SIG-M5 treated with dmso at 0.1 percent for 504 hours (cell line): ENCODE measurements around the gene RIN1.
A peak's percentile ranks its signal among the peaks of the same experiment; 100 is the strongest.
"Not testable (repeated sequence)": the region's sequence is repeated elsewhere in the genome, so short reads cannot be mapped to it uniquely, and the experiment has no call there.

Source experiments
- DNase-seq: peaks from one replicate; lab custom pipeline; 2025; ENCODE audit not compliant: unreplicated experiment; lab: John Stamatoyannopoulos, UW

The RIN1 gene

DNA sequence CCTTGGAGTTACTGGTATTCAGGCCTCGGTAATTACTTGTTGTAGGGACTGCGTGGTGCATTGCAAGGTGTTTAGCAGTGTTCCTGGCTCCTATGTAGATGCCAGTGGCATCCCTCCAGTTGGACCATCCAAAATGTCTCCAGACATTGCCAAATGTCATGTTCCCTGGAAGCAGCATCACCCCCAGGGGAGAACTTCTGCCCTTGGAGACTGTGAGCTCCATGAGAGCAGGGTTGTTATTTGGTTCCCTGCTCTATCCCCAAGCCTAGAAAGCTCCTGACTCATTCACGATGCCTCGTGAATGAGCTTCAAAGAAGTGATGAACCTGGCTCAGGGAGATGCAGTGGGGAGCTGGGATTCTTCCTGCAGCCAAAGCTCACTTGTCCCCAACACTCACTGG, 14.6 kb downstream of the RIN1 start:
- no peak for DNase-seq

DNA sequence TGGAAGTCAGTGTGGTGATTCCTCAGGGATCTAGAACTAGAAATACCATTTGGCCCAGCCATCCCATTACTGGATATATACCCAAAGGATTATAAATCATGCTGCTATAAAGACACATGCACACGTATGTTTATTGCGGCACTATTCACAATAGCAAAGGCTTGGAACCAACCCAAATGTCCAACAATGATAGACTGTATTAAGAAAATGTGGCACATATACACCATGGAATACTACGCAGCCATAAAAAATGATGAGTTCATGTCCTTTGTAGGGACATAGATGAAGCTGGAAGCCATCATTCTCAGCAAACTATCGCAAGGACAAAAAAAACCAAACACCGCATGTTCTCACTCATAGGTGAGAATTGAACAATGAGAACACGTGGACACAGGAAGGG, 15.5 kb downstream of the RIN1 start:
- not testable (repeated sequence) for DNase-seq

DNA sequence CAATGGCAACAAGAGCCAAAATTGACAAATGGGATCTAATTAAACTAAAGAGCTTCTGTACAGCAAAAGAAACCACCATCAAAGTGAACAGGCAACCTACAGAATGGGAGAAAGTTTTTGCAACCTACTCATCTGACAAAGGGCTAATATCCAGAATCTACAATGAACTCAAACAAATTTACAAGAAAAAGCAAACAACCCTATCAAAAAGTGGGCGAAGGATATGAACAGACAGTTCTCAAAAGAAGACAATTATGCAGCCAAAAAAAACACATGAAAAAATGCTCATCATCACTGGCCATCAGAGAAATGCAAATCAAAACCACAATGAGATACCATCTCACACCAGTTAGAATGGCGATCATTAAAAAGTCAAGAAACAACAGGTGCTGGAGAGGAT, 15.9 kb downstream of the RIN1 start:
- DNase-seq: not testable (repeated sequence)

DNA sequence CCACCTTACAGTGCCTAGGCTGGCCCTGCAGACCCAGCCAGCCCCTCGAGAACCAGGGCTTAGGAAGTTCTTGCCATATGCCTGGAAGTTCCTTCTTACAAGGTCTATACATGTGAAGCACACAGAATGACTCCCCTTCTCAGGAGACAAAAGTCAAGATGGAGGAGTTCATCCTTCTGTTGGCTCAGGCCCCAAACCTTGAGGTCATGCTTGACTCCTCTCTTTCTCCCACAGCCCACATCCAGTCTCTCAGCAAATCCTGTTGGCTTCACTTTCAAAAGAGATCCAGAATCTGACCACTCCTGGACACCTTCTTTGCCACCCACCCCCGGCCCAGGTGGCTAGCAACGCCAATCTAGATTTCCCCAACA, 17.6 kb downstream of the RIN1 start:
- no peak for DNase-seq

DNA sequence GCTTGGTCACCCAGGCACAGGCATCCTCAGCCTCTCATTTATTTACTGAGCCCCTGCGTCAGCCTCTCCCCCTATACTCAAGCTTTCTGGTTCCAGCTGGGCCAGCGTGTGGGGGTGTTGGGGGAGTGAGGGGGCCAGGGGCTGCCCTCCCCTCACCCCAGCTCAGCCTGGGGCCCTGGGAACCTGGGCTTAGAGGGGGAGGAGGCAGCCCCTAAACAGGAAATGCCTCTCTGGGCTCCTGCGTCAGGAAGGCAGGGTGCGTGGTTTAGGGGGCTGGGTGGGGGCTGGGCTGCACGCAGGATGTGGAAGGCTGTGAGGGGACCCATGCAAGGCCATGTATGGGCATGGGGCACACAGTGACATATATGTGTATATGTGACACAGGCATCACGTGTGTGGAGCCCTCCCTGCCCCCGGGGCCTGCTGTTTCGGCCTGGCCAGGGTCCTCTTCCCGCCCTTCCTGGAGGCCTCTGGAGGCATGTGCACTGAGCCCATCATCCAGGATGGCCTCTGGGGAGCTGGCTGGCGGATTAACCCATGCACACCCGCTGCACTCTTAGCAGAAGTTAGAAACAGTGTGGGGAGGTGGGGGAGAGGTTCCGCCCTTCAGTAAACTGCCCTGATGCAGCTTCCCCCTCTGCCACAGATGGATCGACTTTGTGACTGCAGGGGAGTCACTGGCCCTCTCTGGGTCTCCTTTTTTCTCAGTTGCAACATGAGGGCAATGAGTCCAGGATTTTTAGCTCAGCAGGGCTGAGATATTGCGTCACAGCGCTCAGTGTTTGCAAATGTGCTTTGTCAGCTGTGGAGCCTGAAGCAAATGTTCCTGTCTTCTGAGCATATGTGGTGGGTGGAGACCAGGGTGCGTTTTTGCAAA, 18.3 kb downstream of the RIN1 start:
- peak; percentile 96 for DNase-seq

DNA sequence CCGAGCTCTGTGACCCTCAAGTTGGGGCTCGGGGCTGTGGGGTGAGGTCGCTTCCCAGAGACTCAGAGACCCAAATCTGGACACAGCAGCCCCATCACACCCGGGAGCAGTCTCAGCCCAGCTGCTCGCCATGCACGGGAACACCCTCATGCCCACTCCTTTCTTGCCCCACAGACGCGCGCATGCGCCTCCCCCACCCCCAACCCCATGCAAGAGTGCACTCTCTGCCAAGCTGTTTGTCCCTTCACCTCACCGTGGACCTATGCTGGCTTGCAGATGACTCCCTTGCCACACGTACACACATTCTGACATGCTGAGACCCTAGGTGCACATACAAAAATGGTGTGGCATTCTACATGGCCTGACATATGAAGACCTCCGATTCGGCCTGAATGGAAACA, 18.9 kb downstream of the RIN1 start:
- DNase-seq: no peak

DNA sequence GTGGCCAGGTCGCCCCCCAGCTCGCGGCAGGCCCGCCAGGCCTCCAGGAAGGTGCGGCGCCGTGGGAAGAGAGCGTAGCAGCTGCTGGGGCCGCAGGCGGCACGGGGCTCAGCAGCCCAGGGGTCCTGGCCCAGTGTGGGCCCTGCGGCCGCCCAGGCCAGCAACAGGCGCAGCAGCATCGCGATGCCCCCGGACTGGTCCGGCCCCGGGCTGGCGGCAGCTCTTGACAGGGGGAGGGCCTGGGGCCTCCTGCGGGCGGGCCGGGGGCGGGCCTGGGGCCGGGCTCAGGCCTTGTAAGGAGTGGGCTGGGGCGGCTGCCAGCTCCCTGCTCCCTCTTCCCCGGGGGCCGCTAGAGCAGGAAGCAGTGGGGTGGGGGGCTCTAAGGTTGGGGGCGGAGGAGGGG, 19.4 kb downstream of the RIN1 start, which contains the start of gene CD248:
CD248 (minus strand) TSS at position 196 of the 403 bp plus-strand sequence; CDS start at position 179, 17 bp downstream.
- DNase-seq: no peak

DNA sequence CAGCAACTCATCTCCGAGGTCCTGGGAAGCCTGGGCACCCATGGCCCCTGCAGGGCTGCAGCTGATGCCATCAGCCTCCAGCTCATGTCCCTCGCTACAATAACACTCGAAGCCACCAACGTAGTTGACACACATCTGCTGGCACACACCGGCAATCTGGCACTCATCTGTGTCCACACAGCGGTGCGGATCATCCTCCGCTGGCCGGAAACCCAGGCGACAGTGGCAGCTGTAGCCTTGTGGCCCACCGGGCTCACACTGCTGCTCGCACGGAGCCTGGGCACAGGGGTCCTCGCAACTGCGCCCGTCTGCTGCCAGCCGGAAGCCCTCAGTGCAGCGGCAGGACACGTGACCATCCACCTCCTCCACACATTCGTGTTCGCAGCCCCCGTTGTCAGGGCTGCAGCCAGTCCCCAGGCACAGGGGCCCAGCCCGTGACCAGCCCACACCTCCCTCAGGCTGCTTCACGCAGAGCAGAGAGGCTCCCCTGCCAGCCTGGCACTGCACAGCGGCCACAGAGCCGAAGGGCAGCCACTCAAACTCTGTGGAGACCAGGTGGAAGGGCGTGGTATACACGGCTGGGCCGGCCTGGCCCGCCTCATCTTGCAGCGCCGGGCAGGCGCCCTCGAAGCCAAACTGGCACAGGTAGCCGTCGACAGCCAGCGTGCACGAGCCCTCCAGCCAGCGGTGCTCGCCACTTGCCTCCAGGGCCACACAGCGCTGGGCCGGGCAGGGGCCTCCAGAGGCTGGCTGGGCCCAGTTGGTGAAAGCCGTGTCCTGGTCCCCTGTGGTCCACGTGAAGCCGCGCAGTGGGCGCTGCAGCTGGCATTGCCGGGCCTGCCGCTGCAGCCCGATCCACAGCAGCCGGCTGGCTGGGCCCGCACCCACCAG, 20.1 kb downstream of the RIN1 start:
- no peak for DNase-seq

DNA sequence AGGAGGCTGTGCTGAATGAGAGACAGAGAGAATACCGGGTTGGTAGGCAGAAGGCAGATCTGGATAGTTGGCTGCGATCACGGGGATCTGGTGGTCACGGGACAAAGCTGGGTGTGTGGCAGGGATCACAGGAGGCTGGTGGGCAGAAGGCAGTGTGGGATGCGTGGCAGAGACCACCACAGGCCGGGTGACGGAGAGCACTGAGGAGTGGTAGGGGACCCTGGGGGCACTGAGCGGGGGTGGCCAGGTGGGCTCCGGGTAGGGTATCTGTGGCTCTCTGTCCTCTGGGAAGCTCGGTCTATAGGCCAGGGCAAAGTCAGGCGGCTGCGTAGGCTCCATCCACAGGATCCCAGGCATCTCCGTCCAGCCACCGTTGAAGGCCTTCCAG, 20.7 kb downstream of the RIN1 start:
- no peak for DNase-seq

DNA sequence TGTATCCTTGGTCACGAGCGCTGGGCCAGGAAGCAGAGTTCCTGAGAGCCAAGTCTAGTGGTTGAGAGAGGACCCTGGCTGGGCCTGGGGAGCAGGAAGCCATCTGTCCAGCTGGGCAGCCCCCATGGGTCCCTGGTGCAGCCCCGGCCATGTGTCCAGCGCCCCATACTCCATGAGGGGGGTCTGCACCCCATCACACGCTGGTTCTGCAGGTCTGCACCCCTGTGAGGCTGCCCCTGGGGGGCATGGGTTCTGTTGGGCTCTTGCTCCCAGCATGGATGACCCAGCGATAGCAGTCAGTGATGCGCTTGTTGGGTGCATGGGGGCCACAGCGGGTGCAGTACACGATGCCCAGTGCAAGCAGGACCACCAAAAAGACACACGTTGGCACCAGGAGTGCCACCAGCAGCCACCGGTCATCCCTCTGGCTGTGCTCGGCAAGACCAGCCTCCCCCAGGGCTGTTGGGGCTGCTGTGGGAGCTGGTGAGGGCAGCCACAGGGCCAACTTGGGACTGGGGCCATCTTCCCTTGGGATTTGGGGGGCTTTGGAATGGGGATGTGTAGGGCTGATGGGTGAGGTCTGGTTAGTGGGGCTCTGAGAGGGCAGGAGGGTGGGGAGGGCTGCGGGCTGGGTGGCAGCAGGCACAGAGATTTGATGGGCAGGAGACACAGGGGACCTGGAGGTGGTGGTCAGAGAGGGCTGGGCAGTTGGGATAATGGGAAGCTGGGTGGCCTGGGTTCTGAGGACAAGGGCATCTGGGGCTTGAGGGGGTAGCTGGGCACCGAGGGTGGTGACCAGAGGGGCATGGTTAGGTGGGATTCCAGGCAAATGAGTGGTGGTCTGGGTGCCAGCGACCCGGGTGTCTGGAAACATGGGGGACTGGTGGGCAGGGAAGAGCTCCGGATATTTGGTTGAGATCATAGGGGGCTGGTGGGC, 21.4 kb downstream of the RIN1 start:
- DNase-seq: no peak

DNA sequence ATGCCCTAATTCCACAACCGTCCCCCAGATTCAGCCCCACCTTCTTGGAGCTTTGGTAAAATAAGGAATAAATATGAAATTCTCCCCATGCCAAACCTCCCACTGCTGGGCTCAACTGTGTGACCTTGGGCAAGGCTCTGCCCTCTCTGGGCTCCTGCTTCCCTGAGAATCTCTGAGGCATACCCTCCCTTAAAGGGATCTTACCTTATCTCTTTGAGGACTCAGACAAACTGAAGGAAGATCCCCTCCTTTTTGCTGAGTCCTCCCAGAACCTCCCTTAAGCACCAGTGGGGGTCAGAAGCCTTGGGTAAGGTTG, 22.1 kb downstream of the RIN1 start:
- DNase-seq: no peak

DNA sequence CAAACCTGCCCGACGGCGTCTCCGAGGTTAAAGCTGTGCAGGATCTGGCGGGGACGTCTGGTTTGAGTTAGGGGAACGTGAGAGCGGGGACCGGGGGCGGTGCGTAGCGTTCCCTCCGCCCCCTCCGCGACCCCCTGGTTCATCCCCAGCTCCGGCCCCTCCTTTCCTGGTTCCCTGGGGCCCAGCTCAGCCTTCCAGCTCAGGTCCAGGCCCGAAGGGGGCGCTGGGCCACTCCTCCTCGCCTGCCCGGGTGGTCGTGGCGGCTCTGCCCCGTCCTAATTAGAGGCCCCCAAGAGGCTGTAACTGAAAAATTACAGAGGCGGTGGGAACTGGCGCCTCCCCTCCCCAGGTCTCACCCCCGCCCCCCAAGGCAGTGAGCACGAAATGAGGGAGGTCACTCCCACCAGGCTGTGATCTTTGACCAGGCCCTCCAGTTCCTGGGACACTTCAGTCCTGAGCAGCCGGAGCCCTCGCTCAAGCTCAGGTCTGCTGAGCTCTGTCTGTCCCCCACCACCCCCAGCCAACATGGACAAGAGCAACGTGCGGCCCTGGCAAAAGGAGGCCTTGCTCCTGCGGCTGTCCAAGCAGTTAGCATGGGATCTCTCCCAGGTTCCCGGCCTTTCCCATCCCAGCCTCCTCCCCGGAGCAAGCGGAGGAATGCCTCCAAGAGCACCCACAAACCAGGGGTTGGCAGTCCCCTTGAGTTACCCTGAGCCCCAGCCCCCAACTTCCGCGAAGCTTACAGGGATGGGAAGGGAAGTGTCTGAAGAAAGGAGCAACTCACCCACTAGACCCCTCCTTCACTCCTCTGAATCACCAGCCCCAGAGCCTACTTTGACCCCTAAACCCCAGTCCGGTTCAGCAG, 22.7 kb downstream of the RIN1 start:
- DNase-seq: no peak

DNA sequence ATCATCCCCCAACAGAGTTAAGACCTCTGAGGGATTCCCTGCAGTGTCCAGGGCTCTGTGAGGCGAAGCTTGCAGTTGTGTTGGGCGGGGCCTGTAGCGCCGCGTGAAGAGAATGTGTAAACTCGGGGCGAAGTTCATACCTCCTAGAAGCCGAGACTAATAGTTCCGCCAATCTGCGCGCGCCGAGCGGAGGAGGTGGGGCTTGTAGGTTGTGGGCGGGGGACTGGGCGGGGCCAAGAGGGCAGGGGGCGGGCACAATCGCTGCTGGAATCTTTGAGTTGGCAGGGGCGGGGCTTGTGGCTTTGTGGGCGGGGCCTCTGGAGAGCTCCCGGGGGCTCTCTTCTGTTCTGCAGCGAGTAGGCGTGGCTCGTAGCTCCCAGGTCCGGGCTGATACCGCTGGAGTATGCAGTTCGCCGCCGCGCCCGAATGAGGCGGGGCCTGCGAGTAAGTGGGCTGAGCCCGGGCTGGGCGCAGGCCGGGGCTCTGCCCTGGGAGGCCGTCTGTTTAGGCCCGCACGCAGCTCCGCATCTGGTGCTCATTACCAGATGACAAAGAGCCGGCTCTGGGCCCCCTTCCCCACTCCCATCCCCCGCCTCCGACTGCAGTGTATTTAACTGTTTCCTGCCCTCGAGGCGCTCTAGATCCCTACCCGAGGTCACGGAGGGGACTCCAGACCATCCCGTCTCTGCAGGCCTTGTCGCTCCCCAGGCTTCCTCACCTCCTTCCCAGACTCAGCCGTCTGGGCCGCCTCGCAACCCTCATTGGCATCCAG, 23.5 kb downstream of the RIN1 start:
- peak; percentile 91 for DNase-seq

DNA sequence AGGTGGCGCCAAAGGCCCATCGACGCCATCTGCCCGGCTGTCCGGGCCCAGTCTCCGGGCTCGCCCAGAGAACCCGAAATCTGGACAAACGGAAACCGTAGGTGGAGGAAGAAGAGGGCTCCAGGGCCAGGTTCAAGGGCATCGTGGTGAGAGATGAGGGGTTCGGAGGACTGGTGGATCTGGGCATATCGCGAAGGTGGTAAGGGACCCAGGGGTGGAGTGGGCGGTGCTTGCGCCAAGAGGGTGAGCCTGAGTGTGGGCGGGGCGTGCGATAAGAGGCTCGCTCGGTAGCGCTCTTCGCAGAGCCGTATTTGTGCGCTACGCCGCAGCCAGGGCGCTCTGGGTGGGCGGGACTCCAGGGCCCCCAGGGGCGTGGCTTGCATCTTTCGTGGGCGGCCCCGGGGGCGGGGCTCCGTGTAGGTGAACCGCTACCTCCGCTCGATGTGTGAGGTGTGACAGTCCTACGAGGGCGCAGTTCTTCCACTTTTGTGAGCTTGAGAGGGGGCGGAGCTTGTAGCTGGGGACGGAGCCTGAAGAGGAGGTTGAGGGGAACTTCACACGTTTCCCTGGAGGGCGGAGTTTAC, 24.2 kb downstream of the RIN1 start:
- DNase-seq: peak; percentile 86

DNA sequence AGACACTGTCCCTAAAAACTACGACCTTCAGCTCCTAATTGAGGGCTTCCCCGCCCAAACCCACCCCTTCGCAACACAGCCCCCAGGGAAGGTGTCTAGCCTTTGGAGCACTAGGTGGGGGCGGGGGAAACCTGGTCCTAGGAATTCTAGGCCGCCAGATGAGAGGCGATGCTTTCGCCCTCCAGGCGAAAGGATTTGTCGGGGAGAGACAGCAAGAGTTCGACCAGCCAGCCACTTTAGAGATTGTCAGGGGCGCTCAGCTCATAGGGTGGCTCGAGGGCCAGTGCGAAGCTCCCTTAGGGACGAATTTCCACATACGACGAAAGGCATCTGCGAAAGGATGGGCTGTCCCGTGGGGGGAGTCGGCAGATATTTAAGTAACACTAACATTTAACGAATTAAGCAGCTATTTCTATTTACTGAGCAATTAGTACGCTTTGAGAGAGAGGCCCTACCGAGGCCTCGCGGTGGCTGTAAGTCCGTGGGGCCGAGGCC, 24.7 kb downstream of the RIN1 start:
- no peak for DNase-seq

DNA sequence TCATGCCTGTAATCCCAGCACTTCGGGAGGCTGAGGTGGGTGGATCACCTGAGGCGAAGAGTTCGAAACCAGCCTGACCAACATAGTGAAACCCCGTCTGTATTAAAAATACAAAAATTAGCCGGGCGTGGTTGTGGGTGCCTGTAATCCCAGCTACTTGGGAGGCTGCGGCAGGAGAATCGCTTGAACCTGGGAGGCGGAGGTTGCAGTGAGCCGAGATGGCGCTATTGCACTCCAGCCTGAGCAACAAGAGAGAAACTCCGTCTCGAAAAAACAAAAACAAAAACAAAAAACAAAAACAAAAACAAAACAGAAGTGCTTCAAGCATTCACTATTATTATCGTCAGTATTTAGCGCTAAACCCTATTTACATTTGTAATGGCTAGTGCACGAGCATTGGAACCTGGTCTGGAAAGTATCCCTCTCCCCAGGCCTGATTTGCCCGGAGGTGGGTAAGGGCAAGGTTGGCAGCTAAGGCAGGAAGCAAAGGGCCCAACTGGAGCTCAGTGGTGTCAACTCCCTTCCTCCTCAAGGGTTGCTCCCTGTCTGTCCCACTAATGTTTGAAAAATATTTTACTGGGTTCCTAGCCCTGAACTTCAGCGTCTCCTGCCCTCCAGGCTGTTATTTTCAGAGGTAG, 25.3 kb downstream of the RIN1 start:
- not testable (repeated sequence) for DNase-seq

DNA sequence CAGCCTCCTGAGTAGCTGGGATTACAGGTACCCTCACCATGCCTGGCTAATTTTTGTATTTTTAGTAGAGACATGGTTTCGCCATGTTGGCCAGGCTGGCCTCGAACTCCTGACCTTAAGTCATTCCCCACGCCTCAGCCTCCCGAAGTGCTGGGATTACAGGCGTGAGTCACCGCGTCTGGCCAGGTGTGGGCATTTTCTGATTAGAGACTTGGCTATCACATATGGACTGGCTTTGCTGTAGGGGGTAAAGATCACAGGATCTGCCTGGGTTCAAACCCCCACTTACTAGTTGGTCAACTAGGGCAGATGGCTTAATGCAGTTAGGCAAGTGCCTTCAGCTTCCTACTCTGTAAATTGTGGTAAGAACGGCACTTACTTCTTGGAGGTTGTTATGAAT, 25.9 kb downstream of the RIN1 start:
- no peak for DNase-seq

DNA sequence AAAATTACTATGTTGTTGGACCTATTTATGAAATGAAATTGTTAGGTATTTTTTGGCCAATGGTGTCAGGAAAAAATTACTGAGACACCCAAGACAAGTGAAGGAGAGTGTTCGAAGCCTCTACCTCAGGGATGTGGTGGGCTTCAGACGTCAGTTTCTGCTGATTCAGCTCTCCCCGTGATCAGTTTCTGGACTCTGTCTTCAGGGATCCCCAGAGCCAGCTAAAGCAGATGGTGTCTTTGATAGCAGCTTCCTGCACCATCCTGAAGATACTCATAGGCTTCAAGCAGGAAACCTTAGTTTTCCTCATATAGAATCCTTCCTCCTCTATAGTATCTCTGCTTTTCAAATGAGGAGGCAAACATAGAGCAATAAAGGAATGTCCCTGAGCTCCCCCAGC, 26.8 kb downstream of the RIN1 start:
- DNase-seq: no peak
